Measurements from ENCODE around the gene C14orf93. TPM values are rescaled to one million over a fixed set of nuclear protein-coding genes. Genes with fewer than 3 reads are reported as not detected.

C14orf93 gene
- total and polyA plus RNA-seq, 9 of the 15 experiments (the other 6 are each of a cell fraction or from before 2014, with no cell fraction given) = 2.2 to 22.4 (median 16.1) TPM

- TF ChIP-seq NCOA2 (IDR thresholded peaks at IDR 0.05; ENCODE audit: partially characterized antibody in 2 of 2) (no peak), GTF2E2 (tag; IDR thresholded peaks at IDR 0.05) (peak; percentile 72; the same call in 1 of the 2 replicates), NELFE (IDR thresholded peaks at IDR 0.05; ENCODE audit: insufficient read depth, insufficient read length) (no peak), U2AF2 (optimal IDR thresholded peaks at IDR 0.05; ENCODE audit: low read depth, low read length) (no peak), ZNF224 (CRISPR knock-in tag; IDR thresholded peaks at IDR 0.05) (no peak), ZBTB11 (CRISPR knock-in tag; IDR thresholded peaks at IDR 0.05) (peak in 1 of 3 experiments; percentile 79; a peak in 2 of 6 replicates), ZBTB33 (CRISPR knock-in tag; IDR thresholded peaks at IDR 0.05) (peak; percentile 46; the same call in 1 of the 2 replicates), NR3C1 (CRISPR knock-in tag; IDR thresholded peaks at IDR 0.05) (no peak), SREBF1 (IDR thresholded peaks at IDR 0.05; ENCODE audit: borderline replicate concordance, low read depth, low read length) (no peak), DMBX1 (CRISPR knock-in tag; IDR thresholded peaks at IDR 0.05; ENCODE audit: borderline replicate concordance) (peak; percentile 70; the same call in 1 of the 2 replicates), EGR1 (conservative IDR thresholded peaks at IDR 0.05) (peak; percentile 60)
- TF ChIP-seq, protein P1, sequence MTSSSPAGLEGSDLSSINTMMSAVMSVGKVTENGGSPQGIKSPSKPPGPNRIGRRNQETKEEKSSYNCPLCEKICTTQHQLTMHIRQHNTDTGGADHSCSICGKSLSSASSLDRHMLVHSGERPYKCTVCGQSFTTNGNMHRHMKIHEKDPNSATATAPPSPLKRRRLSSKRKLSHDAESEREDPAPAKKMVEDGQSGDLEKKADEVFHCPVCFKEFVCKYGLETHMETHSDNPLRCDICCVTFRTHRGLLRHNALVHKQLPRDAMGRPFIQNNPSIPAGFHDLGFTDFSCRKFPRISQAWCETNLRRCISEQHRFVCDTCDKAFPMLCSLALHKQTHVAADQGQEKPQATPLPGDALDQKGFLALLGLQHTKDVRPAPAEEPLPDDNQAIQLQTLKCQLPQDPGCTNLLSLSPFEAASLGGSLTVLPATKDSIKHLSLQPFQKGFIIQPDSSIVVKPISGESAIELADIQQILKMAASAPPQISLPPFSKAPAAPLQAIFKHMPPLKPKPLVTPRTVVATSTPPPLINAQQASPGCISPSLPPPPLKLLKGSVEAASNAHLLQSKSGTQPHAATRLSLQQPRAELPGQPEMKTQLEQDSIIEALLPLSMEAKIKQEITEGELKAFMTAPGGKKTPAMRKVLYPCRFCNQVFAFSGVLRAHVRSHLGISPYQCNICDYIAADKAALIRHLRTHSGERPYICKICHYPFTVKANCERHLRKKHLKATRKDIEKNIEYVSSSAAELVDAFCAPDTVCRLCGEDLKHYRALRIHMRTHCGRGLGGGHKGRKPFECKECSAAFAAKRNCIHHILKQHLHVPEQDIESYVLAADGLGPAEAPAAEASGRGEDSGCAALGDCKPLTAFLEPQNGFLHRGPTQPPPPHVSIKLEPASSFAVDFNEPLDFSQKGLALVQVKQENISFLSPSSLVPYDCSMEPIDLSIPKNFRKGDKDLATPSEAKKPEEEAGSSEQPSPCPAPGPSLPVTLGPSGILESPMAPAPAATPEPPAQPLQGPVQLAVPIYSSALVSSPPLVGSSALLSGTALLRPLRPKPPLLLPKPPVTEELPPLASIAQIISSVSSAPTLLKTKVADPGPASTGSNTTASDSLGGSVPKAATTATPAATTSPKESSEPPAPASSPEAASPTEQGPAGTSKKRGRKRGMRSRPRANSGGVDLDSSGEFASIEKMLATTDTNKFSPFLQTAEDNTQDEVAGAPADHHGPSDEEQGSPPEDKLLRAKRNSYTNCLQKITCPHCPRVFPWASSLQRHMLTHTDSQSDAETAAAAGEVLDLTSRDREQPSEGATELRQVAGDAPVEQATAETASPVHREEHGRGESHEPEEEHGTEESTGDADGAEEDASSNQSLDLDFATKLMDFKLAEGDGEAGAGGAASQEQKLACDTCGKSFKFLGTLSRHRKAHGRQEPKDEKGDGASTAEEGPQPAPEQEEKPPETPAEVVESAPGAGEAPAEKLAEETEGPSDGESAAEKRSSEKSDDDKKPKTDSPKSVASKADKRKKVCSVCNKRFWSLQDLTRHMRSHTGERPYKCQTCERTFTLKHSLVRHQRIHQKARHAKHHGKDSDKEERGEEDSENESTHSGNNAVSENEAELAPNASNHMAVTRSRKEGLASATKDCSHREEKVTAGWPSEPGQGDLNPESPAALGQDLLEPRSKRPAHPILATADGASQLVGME (CRISPR knock-in tag; IDR thresholded peaks at IDR 0.05) = no peak; the same call in 1 of the 2 replicates
- TF ChIP-seq, protein P2, sequence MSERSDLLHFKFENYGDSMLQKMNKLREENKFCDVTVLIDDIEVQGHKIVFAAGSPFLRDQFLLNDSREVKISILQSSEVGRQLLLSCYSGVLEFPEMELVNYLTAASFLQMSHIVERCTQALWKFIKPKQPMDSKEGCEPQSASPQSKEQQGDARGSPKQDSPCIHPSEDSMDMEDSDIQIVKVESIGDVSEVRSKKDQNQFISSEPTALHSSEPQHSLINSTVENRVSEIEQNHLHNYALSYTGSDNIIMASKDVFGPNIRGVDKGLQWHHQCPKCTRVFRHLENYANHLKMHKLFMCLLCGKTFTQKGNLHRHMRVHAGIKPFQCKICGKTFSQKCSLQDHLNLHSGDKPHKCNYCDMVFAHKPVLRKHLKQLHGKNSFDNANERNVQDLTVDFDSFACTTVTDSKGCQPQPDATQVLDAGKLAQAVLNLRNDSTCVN (CRISPR knock-in tag; IDR thresholded peaks at IDR 0.05) = no peak
Measured at GRCh38 chr14:23034498-23035302, 24.8 kb upstream of the C14orf93 start, which contains the start of gene PSMB5 (continued).
